ENCODE data around the gene F3. TPM values are rescaled to one million over a fixed set of nuclear protein-coding genes. Genes with fewer than 3 reads are reported as not detected.

Gene F3
- total RNA-seq, 6 experiments from 2014 or later = 0.79 to 6.8 (median 2.6) TPM

GRCh38 chr1:94540440-94541245, 916 bp downstream of the F3 start:
- Histone ChIP-seq H3K4me1 (peaks cover 0 to 13% (median 4%) of the 10 kb centered on the region in 4 donors), H3K27ac (peak overlapping the region in 1 of 3 donors; percentile 33), H3K36me3 (no peaks in the 10 kb centered on the region), H3K9me3 (no peaks in the 10 kb centered on the region), H3K27me3 (no peaks in the 10 kb centered on the region), H3K4me3 (peak overlapping the region; percentile 65 to 81 (median 71))
- DNase-seq (no peak), ATAC-seq (no peak)
- WGBS (ENCODE audit: insufficient coverage, low coverage, low lambda C conversion rate, missing lambda C conversion rate) = 55% methylated on average over 20 of the region's 23 CpGs
- TF ChIP-seq POLR2A (IDR thresholded peaks at IDR 0.05) = no peak
- TF ChIP-seq, protein P1, sequence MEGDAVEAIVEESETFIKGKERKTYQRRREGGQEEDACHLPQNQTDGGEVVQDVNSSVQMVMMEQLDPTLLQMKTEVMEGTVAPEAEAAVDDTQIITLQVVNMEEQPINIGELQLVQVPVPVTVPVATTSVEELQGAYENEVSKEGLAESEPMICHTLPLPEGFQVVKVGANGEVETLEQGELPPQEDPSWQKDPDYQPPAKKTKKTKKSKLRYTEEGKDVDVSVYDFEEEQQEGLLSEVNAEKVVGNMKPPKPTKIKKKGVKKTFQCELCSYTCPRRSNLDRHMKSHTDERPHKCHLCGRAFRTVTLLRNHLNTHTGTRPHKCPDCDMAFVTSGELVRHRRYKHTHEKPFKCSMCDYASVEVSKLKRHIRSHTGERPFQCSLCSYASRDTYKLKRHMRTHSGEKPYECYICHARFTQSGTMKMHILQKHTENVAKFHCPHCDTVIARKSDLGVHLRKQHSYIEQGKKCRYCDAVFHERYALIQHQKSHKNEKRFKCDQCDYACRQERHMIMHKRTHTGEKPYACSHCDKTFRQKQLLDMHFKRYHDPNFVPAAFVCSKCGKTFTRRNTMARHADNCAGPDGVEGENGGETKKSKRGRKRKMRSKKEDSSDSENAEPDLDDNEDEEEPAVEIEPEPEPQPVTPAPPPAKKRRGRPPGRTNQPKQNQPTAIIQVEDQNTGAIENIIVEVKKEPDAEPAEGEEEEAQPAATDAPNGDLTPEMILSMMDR (IDR thresholded peaks at IDR 0.05) = no peak
- intact Hi-C loops (cut with DNase I) = no loop called here

DNA sequence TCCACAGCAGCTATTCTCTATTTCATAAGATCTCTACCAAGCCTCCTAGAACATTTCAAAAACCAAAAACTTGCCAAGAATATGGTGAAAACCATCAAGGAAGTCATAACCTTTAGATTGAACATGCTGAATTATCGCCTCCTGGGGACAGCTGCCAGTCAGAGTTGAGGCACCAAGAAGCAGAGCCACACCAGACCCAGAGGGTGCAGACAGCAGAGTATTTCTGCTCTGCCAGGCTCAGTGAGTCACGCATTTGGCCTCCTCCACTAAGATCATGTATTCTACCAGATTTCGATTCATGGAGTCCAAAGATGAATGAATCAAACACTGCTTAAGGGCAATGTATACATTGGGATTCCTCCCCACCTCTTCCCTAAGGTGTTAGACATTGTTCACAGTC, 2.1 kb downstream of the F3 start:
- Histone ChIP-seq H3K36me3 (no peaks in the 10 kb centered on the region), H3K27me3 (no peaks in the 10 kb centered on the region), H3K4me3 (no peak overlapping the region), H3K27ac (no peak overlapping the region), H3K9me3 (no peaks in the 10 kb centered on the region), H3K4me1 (peaks cover 0 to 9% (median 4%) of the 10 kb centered on the region in 4 donors)
- no peak for DNase-seq
- 92% methylated on average over 3 of the region's 3 CpGs for WGBS (ENCODE audit: insufficient coverage, low coverage, low lambda C conversion rate, missing lambda C conversion rate)
- TF ChIP-seq, protein P1 (IDR thresholded peaks at IDR 0.05) = no peak
- TF ChIP-seq POLR2A (IDR thresholded peaks at IDR 0.05) = no peak
- no peak for ATAC-seq
- intact Hi-C loops (cut with DNase I) = no loop called here

GRCh38 chr1:94538243-94538827, 3.2 kb downstream of the F3 start:
- intact Hi-C loops (cut with DNase I) = no loop called here

DNA sequence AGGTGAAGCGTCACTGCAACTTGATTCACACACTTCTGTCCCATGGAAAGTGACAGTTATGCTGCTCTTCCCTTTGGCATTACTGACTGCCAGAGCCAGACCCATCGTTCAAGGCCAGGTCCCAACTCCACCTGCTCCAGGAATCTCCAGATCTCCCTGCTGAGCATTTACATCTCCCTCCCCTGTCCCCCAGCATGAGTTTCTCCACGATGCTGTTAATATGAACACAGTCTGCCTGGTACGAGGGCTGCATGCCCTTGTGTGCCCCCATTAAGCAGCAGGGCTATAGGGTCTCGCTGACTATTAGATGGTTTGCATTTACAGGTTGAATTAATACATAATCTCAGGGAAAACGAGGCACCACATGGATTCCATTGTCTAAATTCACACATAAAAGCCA, 4.3 kb downstream of the F3 start:
- no peak overlapping the region for H3K27ac ChIP-seq
- intact Hi-C loops (cut with DNase I) = no loop called here

More at GRCh38 chr1:94538243-94538827, 3.2 kb downstream of the F3 start:
- Histone ChIP-seq H3K4me3 (no peak overlapping the region), H3K36me3 (no peaks in the 10 kb centered on the region), H3K9me3 (no peaks in the 10 kb centered on the region), H3K4me1 (peaks cover 0 to 9% (median 4%) of the 10 kb centered on the region in 4 donors), H3K27me3 (no peaks in the 10 kb centered on the region), H3K27ac (no peak overlapping the region)
- 72% methylated on average over 5 of the region's 6 CpGs for WGBS (ENCODE audit: insufficient coverage, low coverage, low lambda C conversion rate, missing lambda C conversion rate)
- no peak for ATAC-seq
- no peak for DNase-seq
- no peak for TF ChIP-seq POLR2A (IDR thresholded peaks at IDR 0.05)
- TF ChIP-seq, protein P1 (IDR thresholded peaks at IDR 0.05) = no peak

More for the DNA sequence above, 4.3 kb downstream of the F3 start:
- DNase-seq = no peak
- TF ChIP-seq, protein P1 (IDR thresholded peaks at IDR 0.05) = no peak
- TF ChIP-seq POLR2A (IDR thresholded peaks at IDR 0.05) = no peak
- ATAC-seq = no peak
- WGBS (ENCODE audit: insufficient coverage, low coverage, low lambda C conversion rate, missing lambda C conversion rate) = 70% methylated on average over 5 of the region's 6 CpGs
- no peaks in the 10 kb centered on the region for H3K27me3 ChIP-seq
- H3K4me1 ChIP-seq = peaks cover 0 to 4% (median 2%) of the 10 kb centered on the region in 4 donors
- H3K36me3 ChIP-seq = no peaks in the 10 kb centered on the region
- no peak overlapping the region for H3K4me3 ChIP-seq
- no peaks in the 10 kb centered on the region for H3K9me3 ChIP-seq

Measured in right lobe of liver (tissue), 6 donors.